Psoas muscle (tissue), 8 donors: Measurements from ENCODE around the gene TRMT2A. TPM values are rescaled to one million over a fixed set of nuclear protein-coding genes. Genes with fewer than 3 reads are reported as not detected.

Experiments used
- ATAC-seq, 4 donors: fragments of 200-7000 bp; cut with Tn5 transposase; one replicate each; pipeline ENCODE4 v1.9.1; 2020; ENCODE audit warnings: moderate library complexity in 3 of 4, mild to moderate bottlenecking in 2 of 4
- DNase-seq, 2 donors: peaks; one replicate each; pipeline ENCODE4 v3.0.0-alpha.2; 2020
- H3K27ac ChIP-seq: fragments of 200-600 bp; one replicate; pipeline ENCODE4 v1.8.0; 2022
- H3K27me3 ChIP-seq, 3 donors: fragments of 200-600 bp in 1 of 3; one replicate each; pipeline versions ENCODE4 v1.6.1 to v1.8.0; 2013 to 2022; ENCODE audit warnings: low read length in 2 of 3, mild to moderate bottlenecking in 2 of 3, moderate library complexity in 1 of 3; ENCODE audit not compliant: insufficient read depth in 3 of 3
- H3K36me3 ChIP-seq, 2 donors: fragments of 200-600 bp in 1 of 2; one replicate each; pipeline versions ENCODE4 v1.6.1 to v1.8.0; 2013 to 2022; ENCODE audit warnings: low read depth in 1 of 2, mild to moderate bottlenecking in 1 of 2, moderate library complexity in 1 of 2; ENCODE audit not compliant: insufficient read depth in 1 of 2
- H3K4me1 ChIP-seq: fragments of 200-600 bp; one replicate; pipeline ENCODE4 v1.8.0; 2022
- H3K4me3 ChIP-seq: fragments of 200-600 bp; one replicate; pipeline ENCODE4 v1.8.0; 2022; ENCODE audit warnings: mild to moderate bottlenecking
- H3K9me3 ChIP-seq: fragments of 200-600 bp; one replicate; pipeline ENCODE4 v1.8.0; 2022
- WGBS, 3 donors: extraction: QIAGEN DNeasy Blood & Tissue Kit; methylation state at CpG; one replicate each; pipeline versions ENCODE4 v1.1.6 to v1.1.7; 2013; 5-methylcytosine and 5-hydroxymethylcytosine counted together
- intact Hi-C, 2 donors: fragments of 100-400 bp; cut with DNase I; formaldehyde crosslinking; loops; one replicate each; pipeline versions ENCODE4 v1.11.0 to v1.14.2; 2022
- polyA plus RNA-seq, 3 donors: library from polyadenylated mRNA; stranded (reverse); fragments of 200-250 nt; gene quantifications; one replicate each; pipeline ENCODE4 v1.2.3, GENCODE V29; 2013
- total RNA-seq, 4 donors: library from RNA; stranded (reverse); fragmentation: NEBNext Ultra II Directional in 2 of 4; extraction: Animal tissue kit (Norgen Biotek cat#: 25700) in 2 of 4; gene quantifications; one replicate each; pipeline versions ENCODE4 v1.2.1 to v1.2.4, GENCODE V29; 2021 to 2023
- TF ChIP-seq, protein P1 (sequence below): fragments of 200-600 bp; IDR thresholded peaks from one replicate; pipeline ENCODE4 v1.8.0; 2022; ENCODE audit warnings: antibody characterized with exemption
- donor health status: healthy with polysubstance abuse.
- donor health status: DM: no; HTN: no; CAD: no; lungs with moderate emphysema.
- donor health status: Bipolar disorder and iron deficiency.
- donor health status: healthy.
- donor health status: DM: yes; HTN: yes; CAD: no.
- donor health status: DM: no; HTN: no; CAD: no.
- donor health status: DM: no; HTN: no; CAD: no.
- donor health status: DM: yes; HTN: yes; CAD: no.

TRMT2A gene
- total and polyA plus RNA-seq, 7 donors = 20.5 to 34.1 (median 26.7) TPM

DNA sequence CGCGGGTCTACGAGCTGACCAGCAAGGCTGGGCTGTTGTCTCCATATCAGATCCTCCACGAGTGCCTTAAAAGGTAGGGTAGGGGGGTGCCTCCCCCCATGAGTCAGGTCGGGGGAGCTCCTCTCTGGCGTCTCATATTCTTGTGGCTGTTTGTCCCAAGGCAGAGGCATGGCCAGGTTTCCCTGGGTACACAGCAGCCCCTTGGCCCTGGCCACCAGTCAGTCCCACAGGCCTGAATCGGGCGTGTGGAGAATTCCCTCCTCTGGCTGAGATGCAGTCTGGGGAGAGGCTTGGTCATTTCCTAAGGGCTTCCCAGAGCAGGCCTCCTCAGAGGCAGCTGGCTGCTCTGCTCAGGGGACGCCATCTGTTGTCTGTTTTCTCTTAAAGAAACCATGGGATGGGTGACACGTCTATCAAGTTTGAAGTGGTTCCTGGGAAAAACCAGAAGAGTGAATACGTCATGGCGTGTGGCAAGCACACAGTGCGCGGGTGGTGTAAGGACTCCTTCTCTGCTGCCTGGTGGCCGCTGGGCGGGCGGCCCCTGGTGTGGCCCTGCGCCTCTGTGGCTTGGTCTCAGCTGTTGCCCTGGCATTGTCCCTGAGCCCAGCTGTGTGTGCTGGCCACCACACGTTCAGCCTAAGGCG, 10.7 kb downstream of the TRMT2A start:
- no peak overlapping the region for H3K4me3 ChIP-seq
- H3K4me1 ChIP-seq = peaks cover 35% of the 10 kb centered on the region
- H3K9me3 ChIP-seq = no peaks in the 10 kb centered on the region
- intact Hi-C loops = no loop called here
- TF ChIP-seq, protein P1, sequence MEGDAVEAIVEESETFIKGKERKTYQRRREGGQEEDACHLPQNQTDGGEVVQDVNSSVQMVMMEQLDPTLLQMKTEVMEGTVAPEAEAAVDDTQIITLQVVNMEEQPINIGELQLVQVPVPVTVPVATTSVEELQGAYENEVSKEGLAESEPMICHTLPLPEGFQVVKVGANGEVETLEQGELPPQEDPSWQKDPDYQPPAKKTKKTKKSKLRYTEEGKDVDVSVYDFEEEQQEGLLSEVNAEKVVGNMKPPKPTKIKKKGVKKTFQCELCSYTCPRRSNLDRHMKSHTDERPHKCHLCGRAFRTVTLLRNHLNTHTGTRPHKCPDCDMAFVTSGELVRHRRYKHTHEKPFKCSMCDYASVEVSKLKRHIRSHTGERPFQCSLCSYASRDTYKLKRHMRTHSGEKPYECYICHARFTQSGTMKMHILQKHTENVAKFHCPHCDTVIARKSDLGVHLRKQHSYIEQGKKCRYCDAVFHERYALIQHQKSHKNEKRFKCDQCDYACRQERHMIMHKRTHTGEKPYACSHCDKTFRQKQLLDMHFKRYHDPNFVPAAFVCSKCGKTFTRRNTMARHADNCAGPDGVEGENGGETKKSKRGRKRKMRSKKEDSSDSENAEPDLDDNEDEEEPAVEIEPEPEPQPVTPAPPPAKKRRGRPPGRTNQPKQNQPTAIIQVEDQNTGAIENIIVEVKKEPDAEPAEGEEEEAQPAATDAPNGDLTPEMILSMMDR = no peak
- no peaks in the 10 kb centered on the region for H3K27me3 ChIP-seq
- 39 to 50% (median 39%) methylated on average over 20 of the region's 20 CpGs for WGBS, 3 donors
- H3K27ac ChIP-seq = peak overlapping the region; percentile 84
- DNase-seq (peak; percentile 51 to 74), ATAC-seq (peak; percentile 65 to 84 (median 74))
- peaks cover 0 to 88% of the 10 kb centered on the region in 2 donors for H3K36me3 ChIP-seq

DNA sequence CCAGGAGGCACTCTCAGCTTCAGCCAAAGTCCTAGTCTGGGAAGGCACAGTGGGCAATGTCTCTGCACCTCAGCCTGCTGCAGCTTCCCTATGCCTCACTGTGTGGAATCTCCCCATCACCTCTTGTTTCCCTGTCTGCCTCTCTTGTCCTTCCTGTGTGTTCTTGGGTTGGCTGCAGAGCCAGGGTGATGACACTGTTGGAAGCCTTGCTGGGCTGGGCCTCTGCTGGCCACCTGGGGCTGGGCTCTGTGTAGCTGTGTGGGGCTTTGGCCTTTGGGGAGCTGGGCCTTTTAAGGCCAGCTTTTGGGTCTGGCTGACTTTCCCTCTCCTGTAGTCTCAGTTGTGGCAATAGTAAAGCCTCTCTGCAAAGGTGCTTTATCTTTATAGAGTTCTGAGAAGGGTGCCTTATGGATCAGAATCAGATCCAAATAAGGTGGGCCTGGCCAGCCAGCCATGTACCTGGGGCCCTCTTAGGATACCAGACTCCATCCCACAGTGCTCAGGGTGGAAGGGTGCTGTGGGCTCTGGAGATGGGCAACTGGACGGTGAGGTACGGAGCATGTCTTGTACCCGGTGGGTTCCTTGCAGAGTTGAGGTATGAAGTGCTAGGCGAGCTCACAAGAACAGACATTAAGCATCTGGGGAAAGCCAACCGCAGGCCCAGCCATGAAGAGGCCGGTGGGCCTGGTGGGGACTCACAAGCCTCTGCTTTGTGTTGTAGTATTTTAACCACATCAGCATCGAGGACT, 11.4 kb downstream of the TRMT2A start:
- WGBS, 3 donors = 77 to 85% (median 79%) methylated on average over 7 of the region's 7 CpGs
- Histone ChIP-seq H3K4me3 (no peak overlapping the region), H3K27ac (peak overlapping the region; percentile 84), H3K27me3 (no peaks in the 10 kb centered on the region), H3K4me1 (peaks cover 35% of the 10 kb centered on the region), H3K9me3 (no peaks in the 10 kb centered on the region), H3K36me3 (peaks cover 0 to 88% of the 10 kb centered on the region in 2 donors)
- peak in 1 of 2 donors; percentile 23 for DNase-seq
- TF ChIP-seq, protein P1 = no peak
- intact Hi-C loops = no loop called here
- no peak for ATAC-seq

DNA sequence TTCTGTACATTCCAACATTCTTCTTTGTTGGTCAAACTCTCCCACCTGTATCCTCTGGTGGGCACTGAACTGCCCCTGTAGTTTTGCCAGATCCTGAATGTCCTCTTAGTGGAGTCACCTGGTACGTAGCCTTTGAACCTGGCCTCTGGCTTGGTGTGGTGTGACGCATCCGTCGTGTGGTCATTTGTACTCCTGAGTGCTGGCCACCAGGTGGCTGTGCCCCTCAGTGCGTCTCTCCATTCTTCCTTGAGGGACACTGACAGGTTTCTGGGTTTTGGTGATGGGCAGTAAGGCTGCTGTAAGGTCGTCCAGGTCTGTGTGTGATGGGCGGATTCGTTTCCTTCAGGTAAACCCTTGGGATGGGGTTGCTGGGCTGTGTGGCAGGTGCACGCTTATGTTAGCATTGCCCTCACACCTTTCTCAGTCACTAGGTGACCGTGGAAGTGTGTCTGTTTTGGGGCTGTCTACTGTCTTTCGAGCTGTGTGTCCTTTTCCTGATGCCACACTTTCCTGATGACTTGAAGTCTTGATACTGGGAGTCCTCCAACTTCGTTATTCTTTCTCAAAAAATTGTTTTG, 14.7 kb downstream of the TRMT2A start:
- no peak for ATAC-seq
- Histone ChIP-seq H3K27me3 (no peaks in the 10 kb centered on the region), H3K4me1 (peaks cover 33% of the 10 kb centered on the region), H3K9me3 (no peaks in the 10 kb centered on the region), H3K36me3 (peaks cover 3 to 88% of the 10 kb centered on the region in 2 donors), H3K27ac (no peak overlapping the region), H3K4me3 (no peak overlapping the region)
- whole genome bisulfite sequencing, 3 donors = 91 to 95% (median 93%) methylated on average over 12 of the region's 12 CpGs
- peak in 1 of 2 donors; percentile 17 for DNase-seq
- TF ChIP-seq, protein P1 = no peak
- intact Hi-C loops = no loop called here

DNA sequence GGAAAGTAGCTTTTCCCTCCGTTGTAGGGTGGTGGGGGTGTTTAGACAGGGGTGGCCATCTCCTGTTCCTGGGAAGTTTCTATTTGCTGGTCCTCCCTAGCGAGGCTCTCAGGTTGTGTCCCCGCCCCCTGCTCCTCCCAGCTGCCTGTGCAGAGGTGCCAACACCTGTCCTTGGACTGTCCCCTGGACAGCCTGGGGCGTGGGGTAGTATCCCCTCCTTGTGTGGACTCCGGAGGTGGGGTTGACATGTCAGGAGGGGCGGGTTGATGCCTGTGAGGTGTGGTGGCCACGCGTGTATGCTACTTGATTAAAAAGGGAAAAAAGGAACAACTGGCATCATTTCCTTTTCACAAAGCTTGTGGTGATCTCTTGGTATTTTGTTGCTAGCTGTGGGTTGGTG, 15.4 kb downstream of the TRMT2A start:
- intact Hi-C loops = no loop called here
- H3K36me3 ChIP-seq = peaks cover 3 to 88% of the 10 kb centered on the region in 2 donors
- H3K4me1 ChIP-seq = peaks cover 27% of the 10 kb centered on the region
- no peak overlapping the region for H3K4me3 ChIP-seq
- peak in 1 of 2 donors; percentile 19 for DNase-seq
- H3K9me3 ChIP-seq = no peaks in the 10 kb centered on the region
- H3K27ac ChIP-seq = no peak overlapping the region
- H3K27me3 ChIP-seq = no peaks in the 10 kb centered on the region
- WGBS, 3 donors = 82 to 89% (median 82%) methylated on average over 8 of the region's 8 CpGs
- TF ChIP-seq, protein P1 = no peak
- no peak for ATAC-seq
